HEK293T (cell line): ENCODE data around the gene VIT.

Experiments used
- L3MBTL2 ChIP-seq: fragments of 450-650 bp; conservative IDR thresholded peaks from 2 replicates; pipeline ENCODE4 v1.6.1; 2016; ENCODE audit warnings: mild to moderate bottlenecking
- TARDBP ChIP-seq: fragments of 450-650 bp; IDR thresholded peaks from 2 replicates; pipeline ENCODE4 v1.6.1; 2016

GRCh38 chr2:36677386-36677785 lies 19.1 kb upstream of the VIT start:
- no peak for TF ChIP-seq L3MBTL2
- no peak for TF ChIP-seq TARDBP
